ENCODE data around the gene PTDSS2.
"Not testable (repeated sequence)": the region's sequence is repeated elsewhere in the genome, so short reads cannot be mapped to it uniquely, and the experiment has no call there.

The PTDSS2 gene

GRCh38 chr11:433641-434040, 16.4 kb upstream of the PTDSS2 start:
- no peak for DNase-seq

- DNase-seq = no peak
These were observed 15.6 kb upstream of the PTDSS2 start for GRCh38 chr11:434496-434895.

- DNase-seq = not testable (repeated sequence)
These were observed 14.9 kb upstream of the PTDSS2 start for GRCh38 chr11:434999-435740.

GRCh38 chr11:437228-437870, 12.7 kb upstream of the PTDSS2 start:
- DNase-seq = no peak

GRCh38 chr11:438101-438844, 11.8 kb upstream of the PTDSS2 start:
- DNase-seq = no peak

- DNase-seq = no peak
These were observed 10.6 kb upstream of the PTDSS2 start for GRCh38 chr11:439315-440064.

- DNase-seq = no peak
These were observed 9.7 kb upstream of the PTDSS2 start for GRCh38 chr11:440065-441042.

- no peak for DNase-seq
These were observed 9.0 kb upstream of the PTDSS2 start for GRCh38 chr11:441043-441417.

- peak; percentile 64 for DNase-seq
These were observed 8.4 kb upstream of the PTDSS2 start, which contains the start of gene ANO9 for GRCh38 chr11:441418-442274. Gene ANO9 (minus strand): TSS chr11:442011. CDS start chr11:441926, 85 bp downstream.

- DNase-seq = no peak
These were observed 7.4 kb upstream of the PTDSS2 start for GRCh38 chr11:442611-443081.

- no peak for DNase-seq
These were observed 6.4 kb upstream of the PTDSS2 start for GRCh38 chr11:443542-444199.

GRCh38 chr11:444396-445144, 5.5 kb upstream of the PTDSS2 start:
- no peak for DNase-seq

GRCh38 chr11:445765-446588, 4.1 kb upstream of the PTDSS2 start:
- DNase-seq = no peak

GRCh38 chr11:446891-447290, 3.2 kb upstream of the PTDSS2 start:
- DNase-seq = no peak

GRCh38 chr11:447923-448731, 2.0 kb upstream of the PTDSS2 start:
- peak; percentile 99 for DNase-seq

- peak; percentile 67 for DNase-seq
These were observed 851 bp downstream of the PTDSS2 start for GRCh38 chr11:450809-451451.

- DNase-seq = no peak
These were observed 1.7 kb downstream of the PTDSS2 start for GRCh38 chr11:451738-452137.
